Tibial nerve (tissue), 4 donors: ENCODE measurements around the gene SEPTIN11. TPM values are rescaled to one million over a fixed set of nuclear protein-coding genes. Genes with fewer than 3 reads are reported as not detected.
A peak's percentile ranks its signal among the peaks of the same experiment; 100 is the strongest.

Experiments
- DNase-seq, 2 donors: peaks; one replicate each; pipeline ENCODE4 v3.0.0-alpha.2; 2019; ENCODE audit warnings: low spot score in 2 of 2
- H3K27ac ChIP-seq, 4 donors: fragments of 200-600 bp; sonication (generic) in 3 of 4; one replicate each; pipeline ENCODE4 v1.5.1; 2017 to 2019; ENCODE audit warnings: mild to moderate bottlenecking in 1 of 4
- H3K27me3 ChIP-seq, 2 donors: fragments of 200-600 bp; sonication (generic) in 1 of 2; one replicate each; pipeline versions ENCODE4 v1.5.1 to v1.6.0; 2017 to 2019
- H3K36me3 ChIP-seq, 3 donors: fragments of 200-600 bp; sonication (generic); one replicate each; pipeline ENCODE4 v1.5.1; 2018 to 2019
- H3K4me1 ChIP-seq, 4 donors: fragments of 200-600 bp; sonication (generic) in 3 of 4; one replicate each; pipeline ENCODE4 v1.5.1; 2017 to 2019
- H3K4me3 ChIP-seq, 4 donors: fragments of 200-600 bp; sonication (generic) in 3 of 4; one replicate each; pipeline ENCODE4 v1.5.1; 2017 to 2019; ENCODE audit warnings: mild to moderate bottlenecking in 1 of 4, moderate library complexity in 1 of 4
- H3K9me3 ChIP-seq, 4 donors: fragments of 200-600 bp; sonication (generic) in 3 of 4; one replicate each; pipeline ENCODE4 v1.5.1; 2017 to 2019
- CTCF ChIP-seq, 5 experiments: fragments of 200-600 bp in 3 of 5; fragments of 450-650 bp in 2 of 5; sonication (generic) in 3 of 5; IDR thresholded peaks; one replicate each; pipeline ENCODE4 v1.5.1; 2016 to 2019; ENCODE audit warnings: antibody characterized with exemption in 5 of 5, mild to moderate bottlenecking in 3 of 5, moderate library complexity in 2 of 5
- EP300 ChIP-seq, 2 donors: sonication (generic); formaldehyde crosslinking; IDR thresholded peaks; one replicate each; pipeline ENCODE4 v1.6.1; 2017; ENCODE audit warnings: antibody characterized with exemption in 2 of 2, mild to moderate bottlenecking in 1 of 2
- POLR2A ChIP-seq, 2 donors: fragments of 450-650 bp; IDR thresholded peaks; one replicate each; pipeline ENCODE4 v1.6.1; 2017; ENCODE audit warnings: antibody characterized with exemption in 2 of 2, mild to moderate bottlenecking in 2 of 2, moderate library complexity in 2 of 2
- WGBS, 2 donors: methylation state at CpG; one replicate each; pipeline ENCODE4 v1.1.5; 2018; 5-methylcytosine and 5-hydroxymethylcytosine counted together
- total RNA-seq, 4 donors: library from RNA; depleted of rRNA; stranded (reverse); fragments of >200 nt; gene quantifications; one replicate each; pipeline ENCODE4 v1.1.0, GENCODE V29; 2016

SEPTIN11 gene
- total RNA-seq = 100 to 1,000 TPM; 111 to 205 (median 176) TPM

- H3K4me1 ChIP-seq = peaks cover 0 to 38% (median 4%) of the 10 kb centered on the region in 4 donors
- H3K4me3 ChIP-seq = peak within 1 kb of the TSS; percentile 67 to 83 (median 72)
- 0 to 1% methylated on average over 33 to 70 of the region's 87 CpGs for WGBS, 2 donors
These were observed at the start of gene SEPTIN11 for GRCh38 chr4:76949276-76950051. Gene SEPTIN11 (plus strand): TSS chr4:76949752. CDS start chr4:76949904, 152 bp downstream.

GRCh38 chr4:76902233-76902890 is 47.2 kb upstream of the SEPTIN11 start:
- 63 to 68% methylated on average over 3 of the region's 3 CpGs for WGBS, 2 donors
- peaks cover 0 to 13% (median 6%) of the 10 kb centered on the region in 4 donors for H3K4me1 ChIP-seq
- H3K36me3 ChIP-seq = no peaks in the 10 kb centered on the region
- peaks cover 0 to 22% of the 10 kb centered on the region in 2 donors for H3K27me3 ChIP-seq
- H3K9me3 ChIP-seq = no peaks in the 10 kb centered on the region
- H3K27ac ChIP-seq = no peak overlapping the region
- no peak overlapping the region for H3K4me3 ChIP-seq
- TF ChIP-seq EP300 (IDR thresholded peaks at IDR 0.05) (no peak), CTCF (IDR thresholded peaks at IDR 0.05) (no peak), POLR2A (IDR thresholded peaks at IDR 0.05) (no peak)
- no peak for DNase-seq

More at GRCh38 chr4:76949276-76950051, at the start of gene SEPTIN11:
- DNase-seq = peak; percentile 87 to 90
- H3K27ac ChIP-seq = peak within 1 kb of the TSS; percentile 86 to 95 (median 90)
- H3K27me3 ChIP-seq = no peaks in the 10 kb centered on the region
- TF ChIP-seq POLR2A (IDR thresholded peaks at IDR 0.05) (peak; percentile 84 to 88), EP300 (IDR thresholded peaks at IDR 0.05) (peak in 1 of 2 donors; percentile 95), CTCF (IDR thresholded peaks at IDR 0.05) (peak in 1 of 5 experiments; percentile 48)
- H3K9me3 ChIP-seq = peaks cover 0 to 5% (median 0%) of the 10 kb centered on the region in 4 donors
- H3K36me3 ChIP-seq = no peaks in the 10 kb centered on the region

- TF ChIP-seq EP300 (IDR thresholded peaks at IDR 0.05) (no peak), CTCF (IDR thresholded peaks at IDR 0.05) (no peak), POLR2A (IDR thresholded peaks at IDR 0.05) (no peak)
- H3K36me3 ChIP-seq = no peaks in the 10 kb centered on the region
- no peaks in the 10 kb centered on the region for H3K4me1 ChIP-seq
- H3K27me3 ChIP-seq = no peaks in the 10 kb centered on the region
- H3K4me3 ChIP-seq = no peak overlapping the region
- peaks cover 0 to 6% (median 0%) of the 10 kb centered on the region in 4 donors for H3K9me3 ChIP-seq
- no peak for DNase-seq
- H3K27ac ChIP-seq = no peak overlapping the region
- 78 to 80% methylated on average over 4 of the region's 4 CpGs for WGBS, 2 donors
These were observed 44.8 kb upstream of the SEPTIN11 start for GRCh38 chr4:76904646-76905190.

GRCh38 chr4:76905521-76905920 is 44.0 kb upstream of the SEPTIN11 start:
- Histone ChIP-seq H3K9me3 (peaks cover 0 to 6% (median 0%) of the 10 kb centered on the region in 4 donors), H3K4me3 (no peak overlapping the region), H3K27me3 (no peaks in the 10 kb centered on the region), H3K27ac (no peak overlapping the region), H3K4me1 (no peaks in the 10 kb centered on the region), H3K36me3 (no peaks in the 10 kb centered on the region)
- TF ChIP-seq EP300 (IDR thresholded peaks at IDR 0.05) (no peak), CTCF (IDR thresholded peaks at IDR 0.05) (no peak), POLR2A (IDR thresholded peaks at IDR 0.05) (no peak)
- WGBS, 2 donors = 24 to 32% methylated on average over 1 of the region's 1 CpG
- no peak for DNase-seq
